ENCODE measurements around the gene NID1.

DNA sequence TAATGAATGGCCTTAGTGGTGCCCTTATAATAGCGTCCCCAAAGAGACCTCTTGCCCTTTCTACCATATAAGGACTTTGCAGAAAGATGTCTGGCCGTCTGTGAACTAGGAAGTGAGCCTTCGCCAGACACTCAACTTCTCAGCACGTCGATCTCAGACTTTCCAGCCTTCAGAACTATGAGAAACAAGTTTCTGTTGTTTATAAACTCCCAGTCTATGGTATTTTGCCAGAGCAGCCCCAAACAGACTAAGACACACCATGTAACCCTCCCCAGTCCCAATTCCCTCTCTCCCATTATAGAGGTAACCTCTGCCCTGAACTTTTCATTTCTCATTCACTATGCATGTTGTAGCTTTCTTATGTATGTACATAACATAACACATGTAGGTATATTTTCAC is 55.7 kb downstream of the NID1 start:
- TF ChIP-seq, protein P1, sequence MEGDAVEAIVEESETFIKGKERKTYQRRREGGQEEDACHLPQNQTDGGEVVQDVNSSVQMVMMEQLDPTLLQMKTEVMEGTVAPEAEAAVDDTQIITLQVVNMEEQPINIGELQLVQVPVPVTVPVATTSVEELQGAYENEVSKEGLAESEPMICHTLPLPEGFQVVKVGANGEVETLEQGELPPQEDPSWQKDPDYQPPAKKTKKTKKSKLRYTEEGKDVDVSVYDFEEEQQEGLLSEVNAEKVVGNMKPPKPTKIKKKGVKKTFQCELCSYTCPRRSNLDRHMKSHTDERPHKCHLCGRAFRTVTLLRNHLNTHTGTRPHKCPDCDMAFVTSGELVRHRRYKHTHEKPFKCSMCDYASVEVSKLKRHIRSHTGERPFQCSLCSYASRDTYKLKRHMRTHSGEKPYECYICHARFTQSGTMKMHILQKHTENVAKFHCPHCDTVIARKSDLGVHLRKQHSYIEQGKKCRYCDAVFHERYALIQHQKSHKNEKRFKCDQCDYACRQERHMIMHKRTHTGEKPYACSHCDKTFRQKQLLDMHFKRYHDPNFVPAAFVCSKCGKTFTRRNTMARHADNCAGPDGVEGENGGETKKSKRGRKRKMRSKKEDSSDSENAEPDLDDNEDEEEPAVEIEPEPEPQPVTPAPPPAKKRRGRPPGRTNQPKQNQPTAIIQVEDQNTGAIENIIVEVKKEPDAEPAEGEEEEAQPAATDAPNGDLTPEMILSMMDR (IDR thresholded peaks at IDR 0.05): no peak
- no peak for TF ChIP-seq POLR2A (IDR thresholded peaks at IDR 0.05)
